IMR-90 (cell line): ENCODE data around the gene GPR108. TPM values are rescaled to one million over a fixed set of nuclear protein-coding genes. Genes with fewer than 3 reads are reported as not detected.

Experiments used
- ATAC-seq: fragments of 200-7000 bp; cut with Tn5 transposase; 2 replicates; pipeline ENCODE4 v1.9.1; 2020; ENCODE audit warnings: low read depth, mild to moderate bottlenecking, moderate library complexity
- BruUV-seq: library from RNA; stranded (reverse); fragments of 400-500 nt; replicated peaks from 2 replicates; lab custom pipeline; 2021; lab: Mats Ljungman, UMichigan
- CTCF ChIA-PET: fragments of 300-600 bp; formaldehyde crosslinking; extraction: SDS; loops from one replicate; lab custom pipeline; 2021; ENCODE audit warnings: antibody characterized with exemption; lab: Yijun Ruan, JAX
- POLR2A ChIA-PET: fragments of 300-600 bp; sonication (Branson Sonifier 250); formaldehyde crosslinking; loops from one replicate; lab custom pipeline; 2022; ENCODE audit warnings: antibody characterized with exemption; ENCODE audit not compliant: unreplicated experiment; lab: Charles Lee
- DNase-seq: peaks from one replicate; pipeline ENCODE4 v3.0.0; 2013
- H2AFZ ChIP-seq: replicated peaks from 2 replicates; pipeline ENCODE3; 2013; ENCODE audit warnings: low read length, mild to moderate bottlenecking; ENCODE audit not compliant: poor library complexity
- H2AK5ac ChIP-seq: 2 replicates; pipeline ENCODE4 v1.6.1; 2013; ENCODE audit warnings: low read depth, low read length, inconsistent platforms
- H2AK9ac ChIP-seq: replicated peaks from 2 replicates; pipeline ENCODE3; 2013; ENCODE audit warnings: mild to moderate bottlenecking, low read depth, low read length, moderate library complexity; ENCODE audit not compliant: poor library complexity
- H2BK120ac ChIP-seq: 2 replicates; pipeline ENCODE4 v1.6.1; 2013; ENCODE audit warnings: low read depth, low read length, inconsistent platforms
- H2BK15ac ChIP-seq: 3 replicates; pipeline ENCODE4 v1.6.1; 2013; ENCODE audit warnings: low read depth, low read length, inconsistent platforms
- H2BK20ac ChIP-seq: 2 replicates; pipeline ENCODE4 v1.6.1; 2013; ENCODE audit warnings: low read depth, mild to moderate bottlenecking, inconsistent platforms, low read length, moderate library complexity
- H2BK5ac ChIP-seq: 2 replicates; pipeline ENCODE4 v1.6.1; 2013; ENCODE audit warnings: mild to moderate bottlenecking, low read depth, low read length, inconsistent platforms; ENCODE audit not compliant: poor library complexity, severe bottlenecking
- H3K14ac ChIP-seq: replicated peaks from 2 replicates; pipeline ENCODE4 v1.6.1; 2013; ENCODE audit warnings: low read depth, low read length, inconsistent platforms
- H3K18ac ChIP-seq: 2 replicates; pipeline ENCODE4 v1.6.1; 2013; ENCODE audit warnings: low read depth, low read length, control low read depth
- H3K23ac ChIP-seq: 2 replicates; pipeline ENCODE4 v1.6.1; 2013; ENCODE audit warnings: low read depth, low read length, inconsistent platforms
- H3K27ac ChIP-seq: 2 replicates; pipeline ENCODE4 v1.5.1; 2013; ENCODE audit warnings: mild to moderate bottlenecking, control low read depth, low read length; ENCODE audit not compliant: insufficient read depth
- H3K27me3 ChIP-seq: 2 replicates; pipeline ENCODE4 v1.6.1; 2013; ENCODE audit warnings: low read length; ENCODE audit not compliant: control insufficient read depth, insufficient read depth
- H3K36me3 ChIP-seq: 2 replicates; pipeline ENCODE4 v1.6.1; 2013; ENCODE audit warnings: low read length, mixed read lengths; ENCODE audit not compliant: control insufficient read depth, insufficient read depth
- H3K4ac ChIP-seq: 2 replicates; pipeline ENCODE4 v1.6.1; 2013; ENCODE audit warnings: low read depth, low read length, inconsistent platforms
- H3K4me1 ChIP-seq: 2 replicates; pipeline ENCODE4 v1.6.1; 2013; ENCODE audit warnings: low read length, mixed read lengths; ENCODE audit not compliant: control insufficient read depth, insufficient read depth
- H3K4me2 ChIP-seq: 2 replicates; pipeline ENCODE4 v1.6.1; 2013; ENCODE audit warnings: low read depth, mild to moderate bottlenecking, control low read depth, low read length, moderate library complexity
- H3K4me3 ChIP-seq: 2 replicates; pipeline ENCODE4 v1.5.1; 2013; ENCODE audit warnings: low read depth, mild to moderate bottlenecking, control low read depth, low read length, moderate library complexity; ENCODE audit not compliant: insufficient read depth
- H3K56ac ChIP-seq: 2 replicates; pipeline ENCODE4 v1.6.1; 2013; ENCODE audit warnings: low read length, inconsistent platforms; ENCODE audit not compliant: insufficient read depth; ENCODE audit errors: extremely low read depth
- H3K79me1 ChIP-seq, 2 experiments: 2 replicates each; pipeline ENCODE4 v1.6.1; 2013; ENCODE audit warnings: low read length in 2 of 2, inconsistent platforms in 1 of 2, low read depth in 1 of 2
- H3K9ac ChIP-seq: 2 replicates; pipeline ENCODE4 v1.6.1; 2013; ENCODE audit warnings: low read depth, low read length, control low read depth
- H3K9me1 ChIP-seq: 2 replicates; pipeline ENCODE4 v1.6.1; 2013; ENCODE audit warnings: low read length, inconsistent platforms; ENCODE audit not compliant: insufficient read depth
- H3K9me3 ChIP-seq: 2 replicates; pipeline ENCODE4 v1.6.1; 2013; ENCODE audit warnings: low read length; ENCODE audit not compliant: control insufficient read depth, insufficient read depth
- H4K20me1 ChIP-seq: 2 replicates; pipeline ENCODE4 v1.6.1; 2013; ENCODE audit warnings: low read length, inconsistent platforms; ENCODE audit not compliant: insufficient read depth
- H4K5ac ChIP-seq: 2 replicates; pipeline ENCODE4 v1.6.1; 2013; ENCODE audit warnings: mild to moderate bottlenecking, low read depth, low read length, control low read depth
- H4K8ac ChIP-seq, 2 experiments: 2 replicates each; pipeline ENCODE4 v1.6.1; 2013; ENCODE audit warnings: low read depth in 2 of 2, low read length in 2 of 2, control low read depth in 1 of 2, inconsistent platforms in 1 of 2
- H4K91ac ChIP-seq: 2 replicates; pipeline ENCODE4 v1.6.1; 2013; ENCODE audit warnings: low read depth, low read length, inconsistent platforms; ENCODE audit not compliant: insufficient read depth
- MAFK ChIP-seq: IDR thresholded peaks from 2 replicates; pipeline ENCODE4 v1.6.1; 2012; ENCODE audit warnings: low read depth, low read length, improper control_type of control experiment
- RFX5 ChIP-seq: IDR thresholded peaks from 2 replicates; pipeline ENCODE4 v1.8.0; 2012; ENCODE audit warnings: low read depth, mild to moderate bottlenecking, low read length, moderate library complexity
- WGBS, 2 experiments: methylation state at CpG; one replicate each; pipeline versions ENCODE4 v1.1.5 to v1.1.7; 2013; ENCODE audit warnings: missing lambda C conversion rate in 2 of 2; ENCODE audit not compliant: insufficient read length in 1 of 2; ENCODE audit errors: extremely low coverage in 2 of 2; 5-methylcytosine and 5-hydroxymethylcytosine counted together
- dilution Hi-C: fragments of 300-500 bp; cut with HindIII; formaldehyde crosslinking; loops from one replicate; pipeline ENCODE4 v1.14.3; 2018; ENCODE audit warnings: low sequenced_read_pairs; ENCODE audit not compliant: unreplicated experiment
- in situ Hi-C: fragments of 300-500 bp; cut with MboI; formaldehyde crosslinking; loops from 3 replicates; pipeline ENCODE4 v1.14.3; 2019; ENCODE audit warnings: low sequenced_read_pairs, inconsistent platforms, mixed read lengths
- intact Hi-C: fragments of 100-400 bp; cut with micrococcal nuclease; formaldehyde crosslinking; loops from 2 replicates; pipeline ENCODE4 v1.10.0; 2022
- polyA plus RNA-seq, 3 experiments: library from polyadenylated mRNA; depleted of rRNA; stranded (reverse); fragments of >200 nt; gene quantifications; 2 replicates each; pipeline ENCODE4 v1.2.3, GENCODE V29; 2012; ENCODE audit warnings: low replicate concordance in 1 of 3
- total RNA-seq: library from RNA; depleted of rRNA; stranded (reverse); fragments of >200 nt; gene quantifications from 2 replicates; pipeline ENCODE4 v1.2.3, GENCODE V29; 2012

GPR108 gene
- total and polyA plus RNA-seq, 2 of the 4 experiments (the other 2 are of a cell fraction) = 28.0 to 38.9 TPM

- dilution Hi-C loops (no loop called here), intact Hi-C loops (no loop called here), in situ Hi-C loops (no loop called here)
- ATAC-seq = no peak
- no peaks in the 10 kb centered on the region for H3K4me1 ChIP-seq
- no peak overlapping the region for H2BK120ac ChIP-seq
- no peak overlapping the region for H4K8ac ChIP-seq
- H3K4me3 ChIP-seq = no peak overlapping the region
- no peak overlapping the region for H3K4ac ChIP-seq
- no peak overlapping the region for H2AFZ ChIP-seq
- no peaks in the 10 kb centered on the region for H3K79me1 ChIP-seq
- no peak overlapping the region for H4K91ac ChIP-seq
- no peak overlapping the region for H3K9ac ChIP-seq
- no peak overlapping the region for H2BK15ac ChIP-seq
- no peaks in the 10 kb centered on the region for H3K9me1 ChIP-seq
- ChIA-PET POLR2A (no interaction called here), CTCF (no interaction called here)
- H4K5ac ChIP-seq = no peak overlapping the region
- 80% methylated on average over 4 of the region's 11 CpGs; no CpG with 5 or more reads in 1 of the 2 experiments for WGBS, 2 experiments
- no peaks in the 10 kb centered on the region; the same call in 1 of the 2 replicates for H3K9me3 ChIP-seq
- no peak overlapping the region for H3K23ac ChIP-seq
- no peaks in the 10 kb centered on the region for H4K20me1 ChIP-seq
- H3K14ac ChIP-seq = no peak overlapping the region
- TF ChIP-seq RFX5 (no peak), MAFK (no peak)
- H3K27me3 ChIP-seq = peaks cover 2% of the 10 kb centered on the region; the same call in 1 of the 2 replicates
- H2AK9ac ChIP-seq = no peak overlapping the region
- no peak overlapping the region for H3K4me2 ChIP-seq
- H2AK5ac ChIP-seq = no peak overlapping the region
- H3K18ac ChIP-seq = no peak overlapping the region
- no TSS peak for BruUV-seq
- H2BK20ac ChIP-seq = no peak overlapping the region
- H2BK5ac ChIP-seq = no peak overlapping the region
- H3K27ac ChIP-seq = no peak overlapping the region
- no peak overlapping the region for H3K56ac ChIP-seq
- H3K36me3 ChIP-seq = peaks cover 4% of the 10 kb centered on the region; the same call in 1 of the 2 replicates
- no peak for DNase-seq
These were observed 22.4 kb downstream of the GPR108 start for GRCh38 chr19:6714749-6715555.
